Left cardiac atrium (tissue), 4 donors: ENCODE measurements around the gene TTC33. TPM values are rescaled to one million over a fixed set of nuclear protein-coding genes. Genes with fewer than 3 reads are reported as not detected.

ENCODE experiments used
- ATAC-seq, 2 donors: fragments of 200-7000 bp; cut with Tn5 transposase; one replicate each; pipeline ENCODE4 v1.9.1; 2020; ENCODE audit warnings: mild to moderate bottlenecking in 2 of 2, moderate library complexity in 2 of 2
- DNase-seq: peaks from one replicate; pipeline ENCODE4 v3.0.0-alpha.2; 2020
- intact Hi-C, 2 donors: fragments of 100-400 bp; cut with DNase I; formaldehyde crosslinking; loops; one replicate each; pipeline versions ENCODE4 v1.14.1 to v1.15.1; 2022 to 2023
- total RNA-seq, 2 donors: library from RNA; stranded (reverse); fragmentation: NEBNext Ultra II Directional; extraction: Animal tissue kit (Norgen Biotek cat#: 25700); gene quantifications; one replicate each; pipeline ENCODE4 v1.2.1, GENCODE V29; 2021
- donor health status: DM: no; HTN: yes; CAD: no.
- donor health status: DM: no; HTN: yes; CAD: no; lungs with severe emphysema.
- donor health status: DM: yes; HTN: yes; CAD: no.
- donor health status: Dilated cardiomyopathy.

Gene TTC33
- total RNA-seq, 2 donors from 2014 or later: 14.1 to 17.5 TPM

DNA sequence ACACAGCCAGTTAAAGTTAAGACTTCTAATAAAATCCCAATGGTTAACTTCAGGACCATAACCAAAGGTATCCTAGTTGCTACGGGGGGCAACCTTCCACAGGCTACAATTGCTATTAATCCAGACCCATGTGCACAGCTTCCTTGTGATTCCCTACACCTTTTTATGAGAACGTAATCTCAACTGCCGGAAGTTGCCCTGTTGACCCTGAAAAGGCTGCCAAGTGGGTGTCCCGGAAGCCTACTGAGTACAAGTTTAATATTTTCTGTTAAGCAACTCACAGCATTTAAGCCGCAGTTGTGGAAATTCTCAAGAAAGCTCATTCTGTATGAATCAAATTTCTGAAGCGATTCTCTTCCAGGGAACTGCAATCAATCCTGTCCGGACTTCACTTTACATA is 124.5 kb downstream of the TTC33 start:
- intact Hi-C loops: no loop called here
- ATAC-seq (no peak), DNase-seq (no peak)

DNA sequence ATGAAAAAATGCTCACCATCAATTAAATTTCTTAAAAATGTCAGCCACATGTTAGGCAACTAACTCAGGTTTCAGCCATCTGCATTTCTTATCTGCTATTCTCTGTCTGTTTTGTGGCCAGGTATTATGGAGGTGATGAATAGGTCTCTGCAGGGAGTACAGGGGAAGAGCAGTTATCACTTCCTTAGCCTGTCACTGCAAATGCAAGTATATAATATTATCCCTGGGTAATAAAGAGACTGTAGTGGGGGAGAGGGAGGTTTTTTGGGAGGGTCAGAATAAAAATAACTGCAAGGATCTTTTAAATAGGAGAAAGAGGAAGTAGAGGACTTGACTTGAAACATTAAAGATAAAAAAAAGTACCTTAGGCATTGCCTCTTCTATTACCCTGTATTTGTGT is 125.6 kb downstream of the TTC33 start:
- ATAC-seq: no peak
- intact Hi-C loops: no loop called here
- no peak for DNase-seq

DNA sequence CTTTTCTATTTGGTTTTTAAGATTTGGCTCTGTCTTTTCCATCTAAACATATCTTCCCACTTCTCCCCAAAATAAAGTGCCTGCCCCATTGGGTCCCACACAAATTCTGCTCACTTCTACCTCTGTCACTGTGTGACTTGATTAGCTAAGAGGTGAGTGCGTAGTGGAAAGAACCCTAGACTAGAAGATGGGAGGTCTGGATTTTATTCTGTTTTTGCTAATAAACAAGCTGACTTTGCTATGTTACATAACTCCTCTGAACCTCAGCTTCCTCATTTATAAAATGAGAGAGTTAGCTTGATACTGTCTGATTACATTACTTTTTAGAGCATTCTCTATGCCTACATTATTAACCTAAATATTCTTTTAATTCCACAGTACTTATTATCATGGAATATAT is 127.4 kb downstream of the TTC33 start:
- intact Hi-C loops: no loop called here
- DNase-seq (no peak), ATAC-seq (no peak)

DNA sequence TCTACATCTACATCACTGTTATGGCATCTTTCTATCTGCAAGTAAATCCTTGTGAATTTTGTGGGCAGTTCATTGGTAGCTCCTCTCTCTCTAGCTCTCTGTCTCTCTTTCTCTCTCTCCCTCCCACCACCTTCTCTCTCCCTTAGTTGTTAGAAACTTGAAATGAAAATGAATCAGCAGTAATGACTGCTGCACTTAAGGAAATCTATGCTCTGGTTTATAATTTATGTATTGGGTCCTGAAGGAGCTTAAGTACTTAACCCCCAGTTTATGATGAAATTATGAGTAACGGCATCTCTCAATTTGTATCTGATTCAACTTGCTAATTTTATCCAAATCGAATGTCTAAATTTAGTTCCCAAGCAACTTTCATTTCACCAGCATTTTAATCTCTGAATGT is 128.1 kb downstream of the TTC33 start:
- DNase-seq (no peak), ATAC-seq (no peak)
- intact Hi-C loops: no loop called here

DNA sequence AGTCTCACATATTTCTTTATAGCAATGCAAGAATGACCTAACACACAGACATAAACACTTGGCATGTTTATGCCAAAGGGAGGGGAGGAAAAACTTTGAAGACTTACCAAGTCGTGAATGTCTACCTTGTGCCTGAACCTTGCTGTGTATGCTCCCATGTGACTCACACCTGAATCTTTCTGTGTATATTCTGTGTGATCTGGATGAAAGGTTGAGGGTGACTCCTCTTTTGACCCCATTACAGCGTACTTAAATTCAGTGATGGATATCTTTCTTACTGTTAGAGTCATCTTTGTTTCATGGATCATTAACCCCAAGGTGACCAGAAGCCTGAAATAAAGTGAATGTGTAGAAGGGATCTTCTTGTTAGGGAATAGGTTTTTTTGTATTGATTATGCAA is 129.0 kb downstream of the TTC33 start:
- DNase-seq: no peak
- intact Hi-C loops: no loop called here
- no peak for ATAC-seq

DNA sequence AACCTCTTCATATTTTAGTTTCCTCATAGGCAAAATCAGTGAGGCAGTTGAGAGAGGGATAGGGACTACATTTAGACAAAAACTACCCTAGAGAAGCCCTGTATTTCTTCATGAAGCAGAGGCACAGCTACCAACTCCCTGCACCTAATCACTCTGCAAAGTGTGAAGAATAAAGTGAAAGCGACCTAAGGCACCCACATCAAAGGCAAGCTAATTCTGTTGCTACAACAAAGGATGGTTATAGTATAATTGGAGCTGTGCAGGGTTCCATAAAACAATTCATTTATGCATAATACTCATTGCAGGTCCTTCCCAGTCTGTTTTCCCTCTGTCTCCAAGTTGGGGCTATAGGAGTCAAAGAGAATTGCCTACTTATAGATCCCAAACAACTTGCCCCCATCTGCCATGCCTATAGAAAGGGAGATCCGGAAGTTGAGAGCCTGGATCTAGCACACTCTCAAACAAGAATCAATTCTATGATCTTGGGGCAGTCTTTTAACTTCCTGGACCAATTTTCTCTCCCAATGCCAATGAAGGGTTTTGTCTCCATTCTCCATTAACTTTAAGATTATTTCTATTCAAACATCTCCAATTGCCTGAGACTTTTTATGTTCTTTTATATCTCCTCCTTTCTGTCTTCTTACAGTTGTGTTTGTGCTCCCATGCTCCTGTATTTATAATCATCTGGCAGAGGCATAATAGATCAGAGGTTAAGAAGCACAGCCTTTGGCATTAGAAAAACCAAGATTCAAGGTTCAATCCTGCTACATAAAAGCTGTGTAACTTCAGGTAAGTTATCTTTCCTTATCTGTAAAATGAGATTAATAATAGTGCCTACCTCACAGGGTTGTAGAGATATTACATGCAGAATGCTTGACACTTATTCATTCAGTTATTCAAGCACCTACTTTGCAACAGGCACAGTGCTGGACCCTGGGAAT is 132.0 kb downstream of the TTC33 start:
- no peak for ATAC-seq
- DNase-seq: no peak
- intact Hi-C loops: no loop called here

DNA sequence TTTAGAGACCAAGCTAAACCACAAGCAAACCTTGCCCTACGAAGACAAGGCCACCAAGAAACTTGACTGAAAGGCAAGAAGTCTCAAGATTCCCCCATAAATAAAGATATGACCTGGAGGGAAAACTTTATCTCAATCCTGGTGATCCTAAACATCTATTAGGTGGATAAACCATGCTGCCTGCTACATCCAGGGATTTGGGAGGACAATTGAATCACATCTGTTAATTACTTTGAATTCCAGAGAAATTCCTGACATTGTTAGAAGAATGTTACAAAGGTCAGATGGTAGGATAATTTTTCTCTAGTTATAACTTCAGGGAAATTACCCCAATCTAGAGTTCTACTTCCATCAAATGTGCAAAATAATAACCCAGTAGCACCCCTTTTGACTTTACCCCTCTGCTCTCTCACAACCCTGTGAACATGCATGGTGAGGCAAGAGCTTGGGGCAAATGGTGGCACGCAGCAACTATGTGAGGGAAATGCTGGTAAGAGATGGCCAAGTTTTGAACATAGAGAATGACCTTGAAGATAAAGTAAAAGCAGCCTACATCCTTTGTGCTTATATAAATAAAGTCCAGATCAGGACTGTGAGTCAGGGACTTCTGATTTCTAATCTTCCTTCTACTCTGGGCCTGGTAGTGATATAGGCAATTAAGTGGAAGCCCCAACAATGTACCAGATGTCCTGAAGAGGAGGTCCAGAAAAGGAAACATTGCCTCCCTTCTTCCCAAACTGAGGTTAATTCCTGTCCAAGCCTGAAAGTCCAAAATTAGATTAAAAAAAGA is 133.1 kb downstream of the TTC33 start:
- DNase-seq: no peak
- intact Hi-C loops: no loop called here
- ATAC-seq: no peak

DNA sequence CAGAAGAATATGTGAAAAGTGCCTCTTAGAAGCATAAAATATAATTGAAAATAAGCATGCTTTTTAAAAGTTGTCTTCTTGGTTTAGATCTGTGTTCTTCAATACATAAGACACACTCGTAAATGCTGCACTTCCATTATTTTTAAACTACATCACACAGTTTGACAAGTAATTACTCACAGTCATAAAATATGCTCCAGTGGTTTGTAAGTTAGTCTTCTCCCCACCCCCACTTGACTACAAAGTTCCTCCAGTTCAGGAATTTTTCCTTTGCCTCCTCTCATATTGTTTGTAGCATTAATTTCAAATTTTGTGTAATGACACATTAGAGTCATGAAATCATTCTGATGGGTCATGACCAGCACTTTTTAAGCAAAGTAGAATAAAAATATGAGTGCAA is 136.3 kb downstream of the TTC33 start:
- intact Hi-C loops: no loop called here
- ATAC-seq: no peak
- DNase-seq: no peak

DNA sequence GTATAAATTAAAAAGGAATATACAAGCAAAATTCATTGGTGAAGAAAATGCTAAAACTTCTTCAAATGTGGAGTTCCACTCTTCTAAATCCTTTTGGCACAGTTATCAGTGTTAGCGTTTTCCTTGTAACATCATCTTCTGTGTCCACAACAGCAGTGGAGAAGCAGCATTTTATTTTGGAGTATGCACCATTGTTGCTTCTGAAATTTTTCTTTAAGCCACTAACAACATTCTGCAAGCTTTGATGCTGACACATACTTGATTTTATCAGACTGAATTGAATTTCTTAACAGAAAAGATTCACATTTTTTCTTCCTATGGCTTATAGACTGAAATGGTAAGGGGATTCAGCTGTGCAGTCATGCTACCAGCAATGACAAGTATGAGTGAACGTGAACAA is 136.8 kb downstream of the TTC33 start:
- DNase-seq (no peak), ATAC-seq (no peak)
- intact Hi-C loops: no loop called here

DNA sequence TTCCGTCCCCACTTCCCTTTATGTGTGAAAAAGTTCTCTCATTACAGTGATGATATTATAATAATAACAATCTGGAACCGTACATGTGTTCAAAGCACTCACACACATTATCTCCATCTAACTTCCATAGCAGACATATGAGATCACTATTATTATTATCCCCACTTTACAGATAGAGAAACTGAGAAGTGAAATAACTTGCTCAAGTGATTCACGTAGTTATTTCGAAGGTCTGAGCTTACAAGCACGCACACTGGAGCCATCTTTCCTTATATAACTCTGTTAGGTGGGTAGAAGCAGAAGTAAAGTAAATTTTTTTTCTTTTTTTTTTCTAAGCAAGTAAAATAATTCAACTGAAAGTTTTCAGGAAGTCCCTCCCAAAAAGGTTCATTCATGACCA is 139.0 kb downstream of the TTC33 start:
- no peak for ATAC-seq
- intact Hi-C loops: no loop called here
- no peak for DNase-seq

DNA sequence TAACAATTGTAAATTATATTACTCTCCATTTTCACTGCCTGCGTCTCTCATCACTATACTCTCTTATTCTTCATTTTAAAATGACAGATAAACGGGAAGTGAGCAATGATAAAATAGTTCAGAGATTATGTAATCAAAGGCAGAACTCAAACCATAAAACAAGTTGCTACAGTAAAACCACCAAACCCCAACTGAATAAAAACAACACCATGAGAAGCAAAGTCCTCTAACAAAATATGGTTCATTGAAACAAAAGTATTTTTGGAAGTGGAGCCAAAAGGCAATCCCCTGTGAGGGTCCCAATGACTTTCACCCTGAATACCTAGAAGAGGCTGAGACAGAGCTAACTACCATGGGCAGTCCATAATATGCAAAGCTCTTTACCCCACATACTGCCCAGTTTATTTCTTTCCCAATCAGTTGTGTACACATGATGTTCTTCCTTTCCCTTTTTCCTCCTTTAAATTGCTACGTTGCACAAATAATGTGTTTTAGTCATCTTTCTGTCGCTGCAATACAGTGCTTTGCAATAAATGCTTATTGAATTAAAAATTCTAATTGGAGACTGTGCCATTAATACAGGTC is 140.1 kb downstream of the TTC33 start:
- DNase-seq: no peak
- intact Hi-C loops: no loop called here
- ATAC-seq: peak; percentile 47 to 76

DNA sequence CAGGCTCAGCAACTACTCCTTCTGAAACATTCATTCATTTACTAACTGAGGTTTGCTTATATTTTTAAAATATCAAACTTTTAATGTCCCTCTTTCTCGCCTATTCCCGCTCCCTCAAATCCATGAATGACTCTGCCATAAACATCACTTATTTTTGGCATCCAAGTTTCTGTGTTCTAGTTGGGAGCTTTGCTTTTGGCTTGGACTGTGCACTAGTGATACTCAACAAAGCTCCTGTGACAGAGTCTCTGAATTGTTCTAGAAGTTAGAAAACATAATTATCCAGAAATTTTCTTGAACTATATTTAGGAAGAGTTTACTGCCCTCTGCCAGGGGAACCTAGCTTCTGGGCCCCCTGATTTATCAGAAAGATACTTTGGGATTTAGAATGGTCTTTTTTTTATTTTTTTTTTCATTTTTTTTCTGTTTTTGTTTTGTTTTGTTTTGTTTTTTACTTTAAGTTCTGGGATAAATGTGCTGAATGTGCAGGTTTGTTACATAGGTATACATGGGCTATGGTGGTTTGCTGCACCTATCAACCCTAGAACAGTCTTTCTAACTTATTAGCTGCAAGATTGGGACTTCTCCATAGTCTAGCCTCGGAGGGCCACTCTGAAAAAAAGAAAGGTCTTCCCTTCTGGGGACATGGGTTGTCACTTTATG is 140.7 kb downstream of the TTC33 start:
- ATAC-seq: no peak
- no peak for DNase-seq
- intact Hi-C loops: no loop called here

DNA sequence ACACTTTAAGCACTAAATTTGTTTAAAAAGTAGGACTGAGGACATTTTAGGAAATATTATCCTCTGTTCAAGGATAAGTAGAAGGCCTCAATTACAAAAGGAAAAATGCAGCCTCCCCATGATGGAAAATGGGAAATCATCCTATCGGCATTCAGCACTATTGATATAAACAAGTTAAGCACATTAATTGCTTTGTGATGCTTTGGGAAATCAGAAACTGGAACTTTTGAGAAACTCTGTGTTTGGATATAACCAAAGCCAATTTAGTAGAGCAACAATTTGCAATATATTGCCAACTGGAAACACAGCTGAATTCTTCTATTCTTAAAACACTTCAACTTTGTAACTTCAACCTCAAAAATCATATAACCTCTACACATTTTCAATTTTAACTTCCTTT is 141.3 kb downstream of the TTC33 start:
- no peak for ATAC-seq
- DNase-seq: no peak
- intact Hi-C loops: no loop called here

DNA sequence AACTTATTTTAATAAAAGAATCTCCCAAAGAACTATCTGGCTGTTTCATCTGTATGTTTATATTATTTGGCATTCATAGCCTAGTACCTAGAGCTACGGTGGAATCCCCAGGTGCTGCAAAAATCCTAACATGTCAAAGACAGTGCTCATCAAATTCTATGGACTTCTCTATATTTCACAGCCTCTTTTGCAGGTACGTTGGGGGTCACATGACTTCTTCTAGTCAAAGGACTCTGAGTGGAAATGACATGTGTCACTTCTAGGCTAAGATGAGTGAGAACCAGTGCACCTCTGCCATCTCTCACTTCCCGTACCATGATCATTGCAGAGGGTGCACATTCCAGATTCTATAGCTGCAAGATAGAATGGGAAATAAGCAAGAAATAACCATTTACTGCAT is 148.6 kb downstream of the TTC33 start:
- intact Hi-C loops: no loop called here
- DNase-seq: no peak
- ATAC-seq: no peak

DNA sequence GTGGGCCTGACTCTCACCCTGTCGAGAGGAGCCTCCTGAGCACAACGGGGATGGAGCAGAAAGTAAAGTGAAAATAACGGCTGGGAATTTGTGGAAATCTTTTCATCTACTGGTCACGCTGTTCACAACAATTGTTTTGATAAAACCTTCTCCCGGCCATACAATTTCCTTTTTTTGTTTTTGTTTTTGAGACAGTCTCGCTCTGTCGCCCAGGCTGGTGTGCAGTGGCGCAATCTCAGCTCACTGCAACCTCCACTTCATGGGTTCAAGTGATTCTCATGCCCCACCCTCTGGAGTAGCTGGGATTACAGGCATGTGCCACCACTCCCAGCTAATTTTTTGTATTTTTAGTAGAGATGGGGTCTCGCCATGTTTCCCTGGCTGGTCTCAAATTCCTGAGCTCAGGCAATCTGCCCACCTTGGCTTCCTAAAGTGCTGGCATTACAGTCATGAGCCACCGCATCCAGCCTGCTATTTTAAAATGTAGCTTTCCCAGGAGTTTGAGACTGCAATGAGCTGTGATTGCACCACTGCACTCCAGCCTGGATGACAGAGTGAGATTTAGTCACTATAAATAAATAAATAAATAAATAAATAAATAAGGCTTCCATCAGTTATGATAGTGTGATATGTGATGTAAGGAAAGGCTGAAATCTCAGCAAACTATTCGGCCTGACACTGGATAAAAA is 149.5 kb downstream of the TTC33 start:
- intact Hi-C loops: no loop called here
- ATAC-seq: no peak
- no peak for DNase-seq

DNA sequence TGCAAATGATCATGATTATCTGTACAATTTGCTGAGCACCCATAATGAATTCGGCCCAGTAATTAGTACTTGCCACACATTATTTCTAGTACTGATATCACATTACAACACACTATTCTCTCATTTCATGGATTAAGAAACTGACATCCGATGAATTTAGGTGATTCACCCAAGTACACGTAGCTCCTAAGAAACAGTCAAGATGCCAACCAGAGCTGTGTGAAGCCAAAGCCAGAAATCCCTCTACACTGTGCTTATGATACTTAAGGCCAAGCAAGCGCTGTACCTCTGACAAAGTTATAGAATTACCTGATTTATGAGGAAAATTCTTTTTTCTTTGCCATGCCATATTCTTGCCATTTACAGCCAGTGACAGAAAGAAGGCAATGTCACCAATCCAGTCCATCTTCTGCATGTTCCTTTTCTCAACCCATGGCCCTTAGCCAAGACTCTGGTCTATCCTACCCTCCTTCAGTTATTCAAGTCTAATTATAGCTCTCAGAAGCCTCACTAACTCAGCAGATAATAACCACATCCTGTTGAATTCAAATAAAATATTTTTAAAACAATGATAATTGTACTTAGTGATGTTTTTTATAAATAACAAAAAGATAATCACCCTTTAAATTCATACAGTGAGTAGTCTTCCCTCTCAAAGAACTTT is 150.3 kb downstream of the TTC33 start:
- ATAC-seq: peak in 1 of 2 donors; percentile 46
- intact Hi-C loops: no loop called here
- no peak for DNase-seq

DNA sequence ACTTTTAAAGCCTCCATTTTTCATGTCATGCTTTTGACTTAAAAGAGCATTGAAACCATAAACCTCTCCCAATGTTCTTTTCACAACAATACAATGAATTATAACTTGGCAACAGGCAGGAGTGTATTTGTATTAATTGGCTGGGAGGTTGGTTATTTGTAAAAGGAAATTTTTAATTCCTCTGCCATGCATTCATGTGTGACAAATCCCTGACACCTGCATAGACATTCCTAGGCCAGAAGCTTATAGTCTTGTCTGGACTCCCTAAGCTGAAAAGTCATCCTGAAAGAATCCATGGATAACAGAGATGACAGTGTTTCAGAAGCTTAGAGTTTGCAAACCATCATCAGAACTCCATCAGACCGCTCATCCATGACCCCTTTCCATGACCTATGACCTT is 152.4 kb downstream of the TTC33 start:
- intact Hi-C loops: no loop called here
- DNase-seq (no peak), ATAC-seq (no peak)

DNA sequence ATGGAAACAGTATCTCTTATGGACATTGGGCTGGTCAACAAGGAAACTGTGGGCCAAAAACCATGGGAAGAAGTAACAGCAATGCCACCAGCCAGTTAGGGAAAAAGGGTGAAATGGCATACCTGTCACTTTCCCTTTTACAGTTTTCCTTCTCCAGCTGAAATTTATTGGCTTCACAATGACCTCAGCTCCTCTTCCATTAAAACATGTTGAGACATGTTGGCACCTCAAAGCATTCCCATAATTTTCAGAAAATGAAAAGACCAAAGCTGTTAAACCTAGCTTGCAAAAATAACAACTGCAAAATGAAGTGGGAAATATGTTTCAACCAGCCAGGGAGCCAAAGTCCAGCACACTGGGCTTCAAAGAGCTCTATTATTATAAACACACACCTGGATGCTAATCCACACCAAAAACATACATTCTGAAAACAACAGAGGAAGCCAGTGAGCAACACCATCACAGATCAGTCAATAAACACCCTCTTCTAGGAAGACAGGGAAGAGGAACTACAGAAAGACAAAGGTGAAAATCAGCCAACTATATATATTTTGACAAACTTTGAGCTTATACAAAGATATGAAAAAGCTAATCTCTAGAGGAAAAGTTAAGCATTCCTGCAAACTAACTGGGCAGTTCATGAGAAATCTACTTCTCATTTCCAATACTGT is 154.4 kb downstream of the TTC33 start:
- DNase-seq (no peak), ATAC-seq (no peak)
- intact Hi-C loops: no loop called here
